Measurements from ENCODE around the gene TRIM9.

Gene TRIM9

DNA sequence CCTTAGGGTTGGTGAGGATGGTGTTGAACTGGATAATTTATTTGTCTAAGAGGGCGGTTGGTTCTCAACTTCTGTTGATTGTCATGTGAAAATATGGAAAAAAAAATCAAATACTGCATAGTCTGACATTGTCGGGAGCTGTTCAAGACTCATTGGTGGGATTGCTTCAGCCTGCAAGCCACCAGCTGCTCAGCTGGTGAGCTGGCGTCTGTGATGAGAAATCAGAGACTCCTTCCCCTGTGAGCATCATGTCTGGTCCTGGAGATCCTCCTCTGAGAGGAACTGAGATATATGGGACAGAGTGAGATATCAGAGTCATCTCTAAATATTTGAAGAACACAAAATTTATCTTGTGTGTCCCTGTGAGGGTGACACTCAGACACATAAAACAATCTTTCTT is 49.9 kb downstream of the TRIM9 start:
- no peak for DNase-seq

DNA sequence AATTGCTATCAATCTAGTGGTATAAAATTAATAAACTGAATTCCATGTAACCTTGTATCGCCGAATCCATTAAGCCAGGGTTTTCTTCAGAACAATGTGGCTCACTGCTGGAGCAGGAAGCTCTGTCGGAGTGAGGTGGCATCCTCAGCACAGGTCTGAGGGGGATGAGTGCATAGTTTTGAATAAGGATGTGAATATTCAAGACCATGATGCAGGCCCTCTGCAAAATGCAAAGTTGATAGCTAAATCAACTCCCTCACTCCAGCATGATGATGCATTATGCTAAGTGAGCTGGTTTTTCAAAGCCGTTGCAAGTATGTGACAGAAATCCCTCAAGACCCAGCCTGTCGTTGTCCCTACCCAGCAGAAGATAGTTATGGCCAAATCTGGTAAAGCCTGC is 53.0 kb downstream of the TRIM9 start:
- DNase-seq: no peak

DNA sequence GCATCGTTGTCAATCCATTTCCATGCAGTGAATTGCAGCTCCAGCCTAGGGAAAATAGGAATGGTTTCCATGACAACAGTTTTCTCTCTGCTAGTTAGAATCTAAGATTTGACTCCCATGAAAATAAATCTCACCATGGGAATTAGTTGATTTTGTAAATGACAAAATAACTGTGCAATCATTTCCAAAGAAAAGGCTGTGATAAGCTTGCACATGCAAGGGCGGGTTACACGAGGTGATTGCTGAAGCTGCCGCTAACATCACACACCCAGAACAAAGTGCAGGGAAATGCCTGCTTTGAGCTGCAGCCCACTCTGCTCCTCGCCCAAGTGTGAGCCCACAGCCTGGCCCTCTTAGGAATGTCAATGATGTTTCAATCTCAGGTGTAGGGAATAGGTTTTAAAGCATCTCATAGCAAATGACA is 53.8 kb downstream of the TRIM9 start:
- no peak for DNase-seq

DNA sequence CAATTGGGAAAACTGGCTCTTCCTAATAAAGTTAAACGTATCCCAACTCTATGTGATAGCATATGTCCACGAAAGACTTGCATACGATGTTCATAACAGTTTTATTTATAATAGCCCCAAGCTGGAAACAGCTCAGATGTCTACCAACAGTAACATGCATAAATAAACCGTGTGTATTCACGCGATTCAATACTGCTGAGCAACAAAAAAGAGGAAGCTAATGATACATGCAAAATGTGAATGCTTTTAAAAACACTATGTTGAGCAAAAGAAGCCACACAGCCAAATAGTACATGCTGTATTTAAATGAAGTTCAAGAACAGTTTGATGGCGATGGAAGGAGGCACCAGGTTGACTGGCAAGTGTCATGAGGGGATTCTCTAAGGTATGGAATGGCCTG is 55.7 kb downstream of the TRIM9 start:
- no peak for DNase-seq

DNA sequence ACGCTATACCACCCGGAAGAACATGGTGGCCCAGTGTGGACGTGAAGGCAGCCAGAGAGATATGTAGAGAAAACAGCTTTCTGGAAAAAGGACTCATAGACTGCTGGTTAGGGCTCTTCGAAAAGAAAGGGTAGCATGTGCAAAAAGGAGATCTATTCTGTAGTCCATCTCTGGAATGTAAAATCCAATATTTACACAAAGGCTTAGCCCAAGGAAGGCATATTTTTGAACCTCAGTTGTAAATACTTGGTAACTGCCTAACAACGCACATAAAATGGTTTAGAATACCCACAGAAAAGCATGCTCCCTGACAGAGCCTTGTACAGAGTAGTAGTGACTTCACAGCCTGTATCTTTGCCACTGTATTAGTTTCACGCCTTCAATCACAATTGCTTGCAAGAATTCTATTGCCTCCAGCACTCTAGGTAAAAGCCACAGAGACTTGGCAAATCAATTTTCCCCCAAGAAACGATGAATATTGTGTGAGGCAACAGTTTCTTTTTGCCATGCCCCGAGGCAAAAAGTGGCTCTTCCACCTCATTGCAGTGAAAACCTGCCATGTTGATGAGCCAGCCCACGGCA is 59.2 kb downstream of the TRIM9 start:
- no peak for DNase-seq

DNA sequence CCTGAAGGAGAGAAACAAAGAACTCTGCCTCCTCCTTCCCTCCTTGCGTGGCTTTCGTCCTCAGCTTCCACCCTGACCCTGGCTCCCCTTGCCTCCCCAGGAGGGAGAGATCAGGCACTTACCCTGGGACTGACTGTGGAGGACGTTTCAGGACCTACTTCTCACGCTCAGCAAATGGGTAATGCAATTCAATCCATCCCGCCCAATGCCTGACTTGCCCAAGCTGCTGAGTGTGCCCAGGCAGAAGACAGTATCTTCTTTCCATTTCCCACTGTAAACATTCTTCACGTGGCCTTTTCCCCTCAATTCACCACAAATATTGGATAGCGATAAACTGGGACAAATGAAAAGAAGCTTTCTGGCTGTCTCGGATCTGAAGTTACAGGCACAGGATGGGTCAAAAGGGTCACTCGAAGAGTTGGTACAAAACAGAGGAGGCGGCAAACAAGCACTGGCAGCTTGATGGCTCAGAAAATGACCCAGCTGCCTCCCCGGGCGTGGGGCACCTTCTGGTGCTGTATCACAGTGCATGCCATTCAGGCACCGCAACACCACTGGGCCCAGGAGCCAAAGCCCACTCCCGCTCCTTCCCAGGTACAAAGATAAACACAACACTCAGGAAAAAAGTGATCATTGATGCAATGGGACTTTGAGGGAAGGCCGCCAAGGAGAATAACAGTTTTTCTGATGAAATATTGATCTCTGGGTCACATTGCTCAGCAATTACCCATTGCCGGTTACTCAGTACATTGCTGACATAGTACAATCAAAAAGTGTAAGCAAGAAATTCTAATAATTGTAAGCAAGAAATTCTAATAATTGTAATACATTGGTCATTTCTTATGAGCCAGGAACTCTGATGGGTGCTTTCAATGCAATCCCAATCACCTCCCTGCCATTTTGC is 65.8 kb downstream of the TRIM9 start:
- DNase-seq: no peak

DNA sequence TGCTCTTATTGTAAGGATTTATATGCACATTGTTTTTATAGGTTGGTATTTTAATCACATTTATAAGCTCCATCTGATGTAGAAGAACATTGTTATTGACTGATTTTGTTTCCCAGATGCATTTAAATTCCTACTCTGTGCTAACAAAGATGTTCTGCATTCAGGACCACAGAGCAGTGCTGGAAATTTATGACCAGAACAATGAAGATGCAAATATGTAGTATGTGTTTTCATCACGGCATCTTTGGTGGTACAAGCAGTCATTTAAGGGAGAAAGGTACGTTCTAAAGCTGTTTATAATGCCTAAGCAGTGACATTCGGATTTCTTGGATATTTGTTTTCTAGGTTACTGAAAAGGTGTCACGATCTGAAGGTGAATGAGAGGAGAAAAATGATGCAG is 66.5 kb downstream of the TRIM9 start:
- DNase-seq: no peak

DNA sequence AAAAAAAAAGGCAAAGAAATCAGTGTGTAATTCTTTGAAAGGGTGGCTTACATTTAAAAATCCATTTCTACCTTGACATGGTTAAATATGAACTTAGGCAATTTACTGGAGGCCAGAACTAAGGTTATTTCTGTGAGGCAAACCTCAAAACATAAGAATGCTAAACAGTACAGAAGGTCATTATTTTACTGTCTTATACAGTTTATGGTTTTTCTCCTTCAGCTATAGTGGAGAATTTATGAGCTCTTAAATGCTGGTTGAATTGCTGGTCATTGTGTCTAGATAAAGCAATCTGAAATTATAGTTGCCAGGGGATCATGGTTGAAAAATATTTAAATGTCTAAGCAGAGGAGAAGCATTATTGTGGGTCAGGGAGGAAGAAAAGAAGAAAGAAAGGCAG is 70.5 kb downstream of the TRIM9 start:
- DNase-seq: no peak

DNA sequence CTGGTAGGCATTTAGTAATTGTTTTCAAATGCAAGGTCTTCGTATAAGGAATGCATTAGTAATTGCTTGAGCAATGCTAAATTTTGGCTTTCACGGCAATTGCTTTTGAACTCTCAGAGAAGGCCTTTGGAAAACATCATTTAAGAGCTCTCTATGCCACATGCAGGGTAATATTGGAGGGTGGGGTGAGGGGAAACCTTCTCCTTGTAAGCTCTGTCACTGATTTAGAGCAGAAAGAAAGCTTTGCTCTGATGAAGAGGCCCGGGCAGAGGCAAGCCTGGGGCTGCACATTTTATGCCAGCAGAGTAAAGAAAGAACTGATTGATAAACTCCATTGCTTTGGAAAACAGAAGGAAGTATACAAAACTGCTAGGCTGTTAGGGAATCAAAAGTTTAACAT is 70.9 kb downstream of the TRIM9 start:
- no peak for DNase-seq

DNA sequence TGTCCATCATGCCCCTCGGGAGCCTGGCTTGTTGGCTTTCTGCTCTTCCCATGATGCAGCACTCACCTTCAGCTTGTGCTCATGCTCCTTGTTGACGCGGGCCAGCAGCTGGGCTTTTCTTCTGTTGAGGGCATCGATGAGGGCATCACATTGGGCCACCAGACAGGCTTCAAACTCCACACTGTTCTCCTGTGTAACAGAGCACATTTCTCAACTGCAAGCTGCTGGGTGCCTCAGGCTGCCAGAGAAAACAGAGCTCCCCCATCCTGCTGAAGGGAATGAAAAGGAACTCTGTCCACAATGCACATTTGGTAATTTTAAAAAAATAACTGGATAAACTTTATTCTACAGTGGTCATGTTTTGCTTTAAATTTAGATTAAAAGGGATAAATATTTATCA is 72.1 kb downstream of the TRIM9 start:
- no peak for DNase-seq

DNA sequence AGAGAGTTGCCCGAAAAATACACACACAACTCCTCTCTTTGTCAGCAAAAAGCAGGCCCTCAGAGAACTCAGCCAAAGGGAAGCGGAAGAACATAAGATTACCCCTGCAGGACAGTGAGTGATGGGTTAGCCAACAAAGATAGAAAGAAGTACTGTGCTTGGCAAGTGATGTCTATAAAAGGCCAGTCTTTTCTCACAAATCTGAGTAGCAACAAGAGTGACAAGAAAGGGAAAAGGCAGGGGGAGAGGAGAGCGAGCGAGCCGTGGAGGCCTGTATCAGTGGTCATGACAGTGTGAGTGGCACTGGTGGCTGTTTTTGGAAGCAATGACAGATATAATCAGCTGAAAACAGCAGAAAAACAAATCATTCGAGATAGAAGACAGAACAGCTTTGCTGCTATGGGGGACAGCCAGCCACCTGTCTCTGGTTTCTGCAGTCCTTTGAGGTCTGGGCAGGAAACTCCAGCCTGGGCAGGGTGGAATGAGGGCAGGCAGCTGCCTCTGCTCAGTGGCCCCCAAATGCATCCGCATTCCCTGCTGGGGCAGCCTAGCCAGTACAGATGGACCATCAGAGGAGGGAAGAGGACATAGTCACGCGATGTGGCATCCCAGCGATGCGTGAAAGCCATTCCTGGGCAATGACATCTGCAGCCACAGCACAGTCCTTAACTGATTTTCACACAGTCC is 74.7 kb downstream of the TRIM9 start:
- DNase-seq: no peak

DNA sequence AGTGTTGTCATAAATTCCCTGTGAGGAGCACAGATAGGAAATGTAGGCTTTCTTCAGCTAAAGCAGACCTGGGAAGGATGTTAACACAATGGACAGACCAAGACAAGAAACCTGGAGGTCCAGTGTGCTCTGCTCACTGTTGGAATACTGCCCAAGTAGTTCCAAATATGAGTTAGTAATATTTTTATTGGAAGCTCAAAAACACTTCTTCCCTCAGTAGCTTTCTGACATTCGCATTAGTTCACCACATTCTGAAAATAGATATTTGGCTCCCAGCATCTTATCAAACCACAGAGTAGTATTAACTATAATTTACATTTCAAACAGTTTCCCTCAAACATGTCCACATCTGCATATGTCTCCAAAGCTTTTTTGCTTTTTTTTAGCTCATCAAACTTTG is 75.8 kb downstream of the TRIM9 start:
- DNase-seq: no peak

DNA sequence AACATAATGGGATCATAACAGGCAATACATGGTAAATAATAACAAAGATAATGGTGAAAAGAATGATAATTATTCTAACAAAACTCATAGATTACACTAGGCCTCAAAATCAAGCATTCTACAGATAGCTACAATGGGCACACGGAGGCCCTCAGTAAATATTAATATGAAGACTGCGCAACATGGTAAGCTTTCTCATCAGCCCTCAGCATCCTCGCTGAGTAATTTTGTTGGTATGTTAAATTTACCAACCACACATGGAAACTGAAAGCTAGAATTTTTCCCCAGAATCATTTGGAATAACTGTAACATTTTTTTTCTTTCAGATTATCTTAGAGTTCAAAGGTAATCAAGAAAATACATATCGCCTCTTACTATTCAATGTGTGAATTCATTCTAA is 76.4 kb downstream of the TRIM9 start:
- DNase-seq: no peak

DNA sequence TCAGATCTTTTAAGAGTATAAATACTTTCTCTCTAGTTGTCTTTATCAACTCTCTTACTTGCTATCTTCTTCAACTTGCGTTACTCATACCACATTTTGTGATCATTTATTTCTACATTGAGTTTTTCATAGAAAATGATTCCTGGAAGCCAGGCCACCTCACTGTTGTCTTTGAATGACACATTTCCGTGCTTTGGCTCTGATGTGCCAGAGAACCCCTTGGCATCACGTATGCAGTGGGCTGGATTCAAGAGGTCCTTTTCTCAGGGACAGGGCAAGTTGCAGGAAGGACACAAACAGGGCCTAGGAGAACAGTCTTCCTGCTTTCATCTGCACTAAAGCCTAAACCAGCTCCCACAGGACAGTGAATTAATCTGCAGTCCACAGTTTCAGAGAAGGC is 80.3 kb downstream of the TRIM9 start:
- no peak for DNase-seq

DNA sequence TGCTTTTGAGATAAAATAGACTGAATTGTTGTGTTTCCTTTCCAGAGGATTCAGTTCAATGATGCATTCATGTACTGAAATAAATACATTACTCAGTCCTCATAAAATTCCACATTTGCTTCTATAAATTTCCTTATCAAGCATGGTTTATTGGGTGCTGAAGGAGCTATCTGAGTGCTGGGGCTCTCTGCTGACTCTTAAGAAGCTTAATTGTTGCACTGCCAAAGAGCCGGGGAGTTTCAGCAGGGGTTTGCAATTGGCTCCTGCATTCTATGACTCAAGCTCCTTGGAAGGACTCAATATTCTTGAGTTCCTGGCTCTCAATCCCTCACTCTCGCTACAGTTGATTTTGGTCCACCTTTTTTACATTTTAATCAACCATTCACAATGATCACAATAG is 80.8 kb downstream of the TRIM9 start:
- DNase-seq: no peak

DNA sequence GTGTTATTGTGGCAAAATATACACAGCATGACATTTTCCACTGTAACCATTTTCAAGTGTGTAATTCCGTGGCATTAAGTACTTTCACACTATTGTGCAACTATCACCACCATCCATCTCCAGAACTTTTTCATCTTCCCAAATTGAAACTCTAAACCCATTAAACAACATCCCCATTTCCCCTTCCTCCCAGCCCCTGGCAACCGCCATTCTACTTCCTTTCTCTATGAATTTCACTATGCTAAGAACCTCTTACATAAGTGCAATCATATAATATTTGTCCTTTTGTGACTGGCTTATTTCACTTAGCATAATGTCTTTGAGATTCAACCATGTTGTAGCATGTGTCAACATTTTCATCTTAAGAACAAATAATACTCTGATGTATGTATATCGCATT is 82.8 kb downstream of the TRIM9 start:
- no peak for DNase-seq

DNA sequence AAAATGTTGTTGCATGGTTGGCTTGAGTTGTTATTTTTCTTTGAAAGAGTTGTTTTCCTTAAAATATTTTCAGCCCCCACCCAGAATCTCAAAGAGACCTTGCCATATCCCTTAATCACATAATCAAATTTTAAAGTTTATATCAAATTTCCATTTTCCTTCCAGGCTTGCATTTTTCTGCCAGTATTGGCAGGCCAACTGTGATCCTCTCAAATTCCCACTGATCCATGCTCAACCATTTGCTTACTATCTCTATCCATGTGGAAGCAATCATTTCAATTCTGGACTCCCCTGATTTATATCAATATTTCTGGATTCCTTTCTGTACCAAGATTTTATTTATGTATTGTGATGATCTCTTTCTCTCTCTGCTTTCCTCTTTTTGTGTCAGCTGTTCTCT is 86.5 kb downstream of the TRIM9 start:
- no peak for DNase-seq

DNA sequence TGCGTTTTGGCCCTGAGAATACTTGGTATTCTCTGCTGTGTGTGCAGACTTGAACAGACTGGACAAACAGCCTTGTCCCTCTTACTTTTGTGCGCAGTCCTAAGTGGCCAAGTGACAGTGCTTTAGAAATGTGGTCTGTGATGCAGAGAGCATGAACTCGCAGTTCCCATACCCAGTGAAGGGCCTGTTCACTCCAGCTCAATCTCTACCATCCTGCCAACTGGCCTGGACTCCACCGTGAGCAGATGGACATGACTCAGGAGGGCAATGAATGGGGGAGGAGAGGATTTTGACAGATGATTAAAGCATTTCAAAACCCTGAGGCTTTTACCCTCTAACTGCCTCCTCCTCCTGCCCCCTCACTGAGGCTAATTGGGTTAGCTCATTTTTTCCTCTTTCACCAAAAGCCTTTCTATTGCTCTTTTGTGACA is 88.1 kb downstream of the TRIM9 start:
- DNase-seq: no peak

DNA sequence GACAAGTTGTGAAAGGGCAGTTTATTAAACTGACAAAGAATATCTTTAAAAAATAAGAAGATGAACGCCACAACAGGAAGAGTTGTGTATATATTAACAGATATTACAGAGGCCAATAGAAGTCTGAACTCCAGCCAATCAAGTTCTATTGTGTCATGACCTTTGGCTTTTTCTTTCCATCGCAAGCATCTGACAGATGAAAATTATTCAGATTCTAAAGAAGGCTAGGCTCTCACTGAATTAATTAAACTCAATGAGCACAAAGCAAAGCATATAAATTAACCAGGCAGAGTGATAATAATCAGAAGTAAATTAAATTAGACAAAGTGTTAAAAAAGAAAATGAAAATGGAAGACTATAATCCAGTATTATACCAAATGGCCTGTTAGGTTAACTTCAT is 88.6 kb downstream of the TRIM9 start:
- DNase-seq: no peak

DNA sequence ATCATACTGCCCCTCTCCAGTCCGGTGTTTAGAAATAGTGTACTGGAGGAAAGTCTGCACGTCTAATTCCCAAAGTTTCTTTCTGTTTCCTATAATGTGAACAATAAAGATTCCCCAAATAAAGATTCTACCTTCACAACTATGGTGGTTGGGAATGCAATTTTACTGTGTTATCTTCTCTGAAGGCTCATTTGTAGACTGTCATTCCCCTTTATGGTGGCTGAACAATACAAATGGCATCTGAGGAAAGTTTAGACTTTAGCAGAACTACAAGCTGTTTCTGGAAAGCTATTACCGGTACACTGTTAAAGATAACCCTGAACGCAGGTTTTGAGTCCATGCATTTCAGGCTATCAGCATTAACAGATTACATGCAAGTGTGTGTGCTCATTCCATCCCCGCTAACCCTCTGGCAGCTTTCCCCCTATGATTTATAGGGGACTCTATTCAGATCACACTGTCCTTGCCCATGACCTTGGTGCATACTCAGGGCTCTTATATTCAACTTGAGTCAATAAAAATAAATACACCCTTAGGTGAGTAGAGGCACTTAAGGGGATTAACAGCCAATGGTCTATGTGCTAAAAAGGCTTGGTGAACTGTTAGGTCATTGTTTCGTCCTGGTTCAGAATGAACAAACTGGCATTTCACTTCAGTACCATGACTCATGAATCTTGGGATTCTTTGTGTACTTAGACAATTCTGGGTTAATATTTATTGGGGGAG is 89.9 kb downstream of the TRIM9 start:
- DNase-seq: no peak

DNA sequence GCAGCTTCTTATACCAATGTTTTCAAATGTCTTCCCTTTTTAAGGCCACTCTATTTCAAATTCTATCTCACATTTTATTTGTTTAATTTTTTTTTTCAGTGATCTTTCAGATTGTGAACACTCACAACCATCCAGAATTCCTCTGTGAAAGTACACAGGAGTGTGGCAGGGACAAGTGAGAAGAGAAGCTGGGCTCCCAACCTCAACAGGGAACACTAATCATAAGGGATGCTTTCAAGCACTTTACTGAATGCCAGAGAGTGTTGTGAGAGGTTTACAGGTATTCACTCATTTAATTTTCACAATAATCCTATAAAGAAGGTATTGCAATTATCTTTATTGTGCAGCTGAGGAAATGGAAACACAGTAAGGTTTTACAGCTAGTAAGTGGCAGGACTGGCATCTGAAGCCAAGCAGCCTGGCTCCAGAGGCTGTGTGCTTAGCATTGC is 90.5 kb downstream of the TRIM9 start:
- DNase-seq: no peak

DNA sequence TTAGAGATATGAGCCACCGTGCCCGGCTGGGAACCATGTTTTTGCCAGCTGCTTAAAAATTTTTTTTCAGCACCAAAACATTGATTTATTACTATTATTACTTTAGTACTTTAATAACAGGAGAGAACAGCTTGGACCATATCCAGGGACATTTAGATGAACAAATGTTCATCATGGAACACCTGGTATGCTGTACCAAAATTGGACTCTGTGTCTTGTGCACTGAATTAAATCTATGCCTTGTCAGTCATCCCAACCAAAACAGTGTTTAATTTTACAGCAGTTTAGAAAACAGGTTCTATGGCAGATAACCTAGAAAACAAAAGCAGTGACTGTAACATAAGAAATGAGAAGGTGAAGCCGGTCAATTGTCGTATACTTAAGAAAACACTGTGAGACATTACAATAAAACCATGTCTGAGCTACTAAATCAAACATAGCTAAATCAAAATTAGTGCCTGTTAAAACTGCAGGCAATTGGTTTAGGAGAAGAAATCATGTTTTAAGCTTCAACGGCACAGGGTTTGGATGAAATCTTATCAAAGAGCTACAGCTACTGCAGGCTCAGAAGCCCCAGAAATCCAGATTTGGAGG is 92.4 kb downstream of the TRIM9 start:
- DNase-seq: no peak

DNA sequence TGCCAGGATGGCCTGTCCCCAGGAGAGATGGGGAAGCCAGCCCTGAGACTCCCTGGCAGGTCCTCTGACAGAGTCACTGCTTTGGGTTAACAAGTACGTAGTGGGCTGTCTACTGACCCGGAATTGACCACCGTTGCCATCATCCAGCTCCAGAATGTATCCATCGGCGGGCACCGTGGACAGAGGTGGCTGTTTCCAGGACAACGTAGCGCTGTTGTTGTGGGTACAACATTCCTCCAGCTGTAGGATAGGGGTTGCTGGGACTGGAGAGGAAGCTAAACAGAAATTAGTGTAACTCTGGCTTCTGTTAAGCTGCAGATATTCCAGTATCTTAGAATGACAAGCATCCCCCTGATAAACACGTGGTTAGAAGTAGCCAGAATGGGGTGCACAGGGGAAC is 94.3 kb downstream of the TRIM9 start:
- no peak for DNase-seq
